Endometrial microvascular endothelial cells (primary cell): Measurements from ENCODE around the gene PDGFRB. TPM values are rescaled to one million over a fixed set of nuclear protein-coding genes. Genes with fewer than 3 reads are reported as not detected.

Experiments
- in situ Hi-C: cut with HindIII; loops from 2 replicates; pipeline ENCODE4 v1.10.0; 2017; ENCODE audit warnings: low sequenced_read_pairs, low pct_unique_long_range_greater_than_20kb; ENCODE audit errors: inconsistent ontology term
- total RNA-seq: library from RNA; depleted of rRNA; stranded (reverse); fragments of >200 nt; gene quantifications from one replicate; pipeline ENCODE4 v1.2.3, GENCODE V29; 2015; ENCODE audit errors: inconsistent ontology term

Gene PDGFRB
- total RNA-seq, 1 donor from 2014 or later = 2.8 TPM

GRCh38 chr5:150122536-150123481 is 32.8 kb downstream of the PDGFRB start:
- in situ Hi-C loops = no loop called here

- in situ Hi-C loops = no loop called here
These were observed 33.5 kb downstream of the PDGFRB start for GRCh38 chr5:150122158-150122510.

GRCh38 chr5:150121448-150122157 is 34.0 kb downstream of the PDGFRB start:
- in situ Hi-C loops = no loop called here

GRCh38 chr5:150120617-150121447 is 34.8 kb downstream of the PDGFRB start:
- in situ Hi-C loops = no loop called here

- in situ Hi-C loops = no loop called here
These were observed 35.6 kb downstream of the PDGFRB start for GRCh38 chr5:150120062-150120441.

- in situ Hi-C loops = no loop called here
These were observed 36.1 kb downstream of the PDGFRB start for GRCh38 chr5:150119421-150120061.

- in situ Hi-C loops = no loop called here
These were observed 37.0 kb downstream of the PDGFRB start for GRCh38 chr5:150118561-150119229.

- in situ Hi-C loops = no loop called here
These were observed 37.6 kb downstream of the PDGFRB start for GRCh38 chr5:150117945-150118560.

- in situ Hi-C loops = no loop called here
These were observed 38.8 kb downstream of the PDGFRB start for GRCh38 chr5:150116667-150117400.

- in situ Hi-C loops = no loop called here
These were observed 40.8 kb downstream of the PDGFRB start for GRCh38 chr5:150114773-150115408.

GRCh38 chr5:150114102-150114641 is 41.5 kb downstream of the PDGFRB start:
- in situ Hi-C loops = no loop called here

GRCh38 chr5:150113047-150113744 is 42.4 kb downstream of the PDGFRB start:
- in situ Hi-C loops = no loop called here

GRCh38 chr5:150112201-150113046 is 43.2 kb downstream of the PDGFRB start:
- in situ Hi-C loops = no loop called here

- in situ Hi-C loops = no loop called here
These were observed 44.5 kb downstream of the PDGFRB start for GRCh38 chr5:150111122-150111521.

GRCh38 chr5:150109921-150110320 is 45.7 kb downstream of the PDGFRB start:
- in situ Hi-C loops = no loop called here
